ENCODE data around the gene ONECUT2.

DNA sequence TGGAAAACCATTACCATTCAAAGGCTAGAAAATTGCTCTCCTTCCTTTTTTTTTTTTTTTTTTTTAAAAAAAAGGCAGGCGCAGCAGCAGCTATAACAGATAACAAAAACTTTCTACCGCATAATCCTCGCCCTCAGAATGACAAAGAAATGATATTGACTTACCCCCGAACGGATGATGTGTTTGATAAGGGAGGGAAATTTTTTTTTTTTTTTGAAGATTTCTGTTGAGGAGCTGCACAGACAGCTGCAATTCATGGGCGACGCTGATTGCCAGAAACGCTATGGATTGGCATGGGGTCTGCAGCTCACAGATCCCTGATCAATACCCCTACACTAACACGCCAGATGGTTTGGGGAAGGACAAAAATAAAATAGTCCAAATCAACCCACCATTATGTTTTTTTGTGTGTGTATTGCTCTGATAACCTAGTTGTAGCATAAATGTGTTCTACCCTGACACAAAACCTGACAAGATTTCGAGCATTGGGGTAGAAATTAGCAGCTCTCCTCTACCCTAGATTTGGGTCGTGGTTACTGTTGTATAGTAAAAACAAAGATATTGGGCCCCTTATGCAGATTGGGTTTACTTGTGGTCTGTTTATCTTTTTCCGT is 3.6 kb upstream of the ONECUT2 start:
- TF ChIP-seq, protein P1, sequence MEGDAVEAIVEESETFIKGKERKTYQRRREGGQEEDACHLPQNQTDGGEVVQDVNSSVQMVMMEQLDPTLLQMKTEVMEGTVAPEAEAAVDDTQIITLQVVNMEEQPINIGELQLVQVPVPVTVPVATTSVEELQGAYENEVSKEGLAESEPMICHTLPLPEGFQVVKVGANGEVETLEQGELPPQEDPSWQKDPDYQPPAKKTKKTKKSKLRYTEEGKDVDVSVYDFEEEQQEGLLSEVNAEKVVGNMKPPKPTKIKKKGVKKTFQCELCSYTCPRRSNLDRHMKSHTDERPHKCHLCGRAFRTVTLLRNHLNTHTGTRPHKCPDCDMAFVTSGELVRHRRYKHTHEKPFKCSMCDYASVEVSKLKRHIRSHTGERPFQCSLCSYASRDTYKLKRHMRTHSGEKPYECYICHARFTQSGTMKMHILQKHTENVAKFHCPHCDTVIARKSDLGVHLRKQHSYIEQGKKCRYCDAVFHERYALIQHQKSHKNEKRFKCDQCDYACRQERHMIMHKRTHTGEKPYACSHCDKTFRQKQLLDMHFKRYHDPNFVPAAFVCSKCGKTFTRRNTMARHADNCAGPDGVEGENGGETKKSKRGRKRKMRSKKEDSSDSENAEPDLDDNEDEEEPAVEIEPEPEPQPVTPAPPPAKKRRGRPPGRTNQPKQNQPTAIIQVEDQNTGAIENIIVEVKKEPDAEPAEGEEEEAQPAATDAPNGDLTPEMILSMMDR (conservative IDR thresholded peaks at IDR 0.05; ENCODE audit: low read length) = no peak
- no peak for TF ChIP-seq EZH2phosphoT487 (IDR thresholded peaks at IDR 0.05; ENCODE audit: borderline replicate concordance, low read depth, low read length)
